HUES64 (cell line): Measurements from ENCODE around the gene IGSF23.
A peak's percentile ranks its signal among the peaks of the same experiment; 100 is the strongest.
"Not testable (repeated sequence)": the region's sequence is repeated elsewhere in the genome, so short reads cannot be mapped to it uniquely, and the experiment has no call there.

Experiments used
- H3K27ac ChIP-seq: 2 replicates; pipeline ENCODE4 v1.7.0; 2013; ENCODE audit warnings: low read depth, low read length, inconsistent platforms
- H3K27me3 ChIP-seq: 2 replicates; pipeline ENCODE4 v1.6.1; 2013; ENCODE audit warnings: mild to moderate bottlenecking, low read length; ENCODE audit not compliant: insufficient read depth
- H3K36me3 ChIP-seq: 2 replicates; pipeline ENCODE4 v1.6.1; 2013; ENCODE audit warnings: mild to moderate bottlenecking, low read length; ENCODE audit not compliant: insufficient read depth
- H3K4me1 ChIP-seq: 2 replicates; pipeline ENCODE4 v1.6.1; 2013; ENCODE audit warnings: mild to moderate bottlenecking, low read length, moderate library complexity; ENCODE audit not compliant: insufficient read depth
- H3K4me3 ChIP-seq: 2 replicates; pipeline ENCODE4 v1.5.1; 2013; ENCODE audit warnings: mild to moderate bottlenecking, low read length, moderate library complexity
- H3K9ac ChIP-seq: 2 replicates; pipeline ENCODE4 v1.6.1; 2013; ENCODE audit warnings: mild to moderate bottlenecking, low read depth, low read length
- H3K9me3 ChIP-seq: 2 replicates; pipeline ENCODE4 v1.6.1; 2013; ENCODE audit warnings: low read depth, low read length; ENCODE audit not compliant: insufficient read depth
- WGBS: fragments of 150-250, 120-280 bp; methylation state at CpG from one replicate; pipeline ENCODE4 v1.1.7; 2013; ENCODE audit warnings: missing lambda C conversion rate; 5-methylcytosine and 5-hydroxymethylcytosine counted together

The IGSF23 gene

DNA sequence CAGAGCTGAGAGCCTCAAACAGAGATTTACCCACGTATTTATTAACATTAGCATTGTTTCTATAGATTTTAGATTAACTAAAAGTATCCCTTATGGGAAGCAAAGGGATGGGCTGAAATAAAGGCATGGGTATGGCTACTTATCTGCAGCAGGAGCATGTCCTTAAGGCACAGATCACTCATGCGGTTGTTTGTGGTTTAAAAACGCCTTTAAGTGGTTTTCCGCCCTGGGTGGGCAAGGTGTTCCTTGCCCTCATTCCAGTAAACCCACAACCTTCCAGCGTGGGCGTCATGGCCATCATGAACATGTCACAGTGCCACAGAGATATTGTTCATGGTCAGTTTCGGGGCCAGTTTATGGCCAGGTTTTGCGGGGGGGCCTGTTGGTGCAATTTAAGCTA lies 18.2 kb downstream of the IGSF23 start:
- H3K27me3 ChIP-seq, H3K4me1 ChIP-seq, H3K27ac ChIP-seq, H3K36me3 ChIP-seq, H3K4me3 ChIP-seq, H3K9ac ChIP-seq, H3K9me3 ChIP-seq: not testable (repeated sequence)
- 94% methylated on average over 7 of the region's 8 CpGs for WGBS

DNA sequence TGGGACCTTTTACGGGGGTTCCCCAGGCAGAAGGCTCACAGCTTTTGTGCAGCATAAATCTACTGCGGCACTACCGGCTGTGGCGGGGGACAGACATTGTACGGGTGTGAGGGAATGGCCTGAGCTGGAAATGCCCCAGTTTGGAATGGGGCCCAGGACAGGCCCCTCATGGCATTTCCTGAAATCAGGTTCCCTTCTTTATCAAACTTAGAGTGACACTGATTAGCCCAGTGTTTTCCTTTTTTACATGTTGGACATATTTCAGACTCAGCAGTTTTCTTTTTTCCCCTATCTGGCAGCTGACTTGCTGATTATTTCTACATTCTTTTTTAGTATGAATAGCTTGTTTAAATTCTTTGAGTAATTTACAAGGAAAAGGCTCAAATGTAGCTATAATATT lies 20.7 kb downstream of the IGSF23 start:
- not testable (repeated sequence) for H3K4me1 ChIP-seq, H3K9ac ChIP-seq, H3K27me3 ChIP-seq, H3K4me3 ChIP-seq, H3K36me3 ChIP-seq, H3K9me3 ChIP-seq, H3K27ac ChIP-seq
- 82% methylated on average over 5 of the region's 5 CpGs for WGBS

DNA sequence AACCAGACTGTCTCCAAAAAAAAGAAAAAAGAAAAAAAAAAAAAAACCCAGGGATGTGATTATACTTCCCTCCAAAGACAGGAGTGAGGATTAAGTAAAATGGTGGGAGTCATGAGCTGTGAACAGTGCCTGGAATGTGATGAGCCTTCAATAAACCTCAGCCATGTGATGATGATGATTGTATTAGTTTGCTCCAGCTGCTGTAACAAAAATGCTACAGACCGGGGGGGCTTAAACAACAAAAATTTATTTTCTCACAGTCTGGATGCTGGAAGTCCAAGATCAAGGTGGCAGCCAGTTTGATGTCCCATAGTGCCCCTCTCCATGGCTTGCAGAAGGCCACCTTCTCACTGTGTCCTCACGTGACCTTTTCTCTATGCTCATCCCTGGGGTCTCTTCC lies 21.4 kb downstream of the IGSF23 start:
- Histone ChIP-seq H3K9ac (no peak overlapping the region), H3K27ac (no peak overlapping the region), H3K9me3 (peaks cover 5% of the 10 kb centered on the region; the same call in 1 of the 2 replicates), H3K36me3 (no peaks in the 10 kb centered on the region), H3K27me3 (no peaks in the 10 kb centered on the region), H3K4me3 (no peak overlapping the region), H3K4me1 (peaks cover 10% of the 10 kb centered on the region)
- WGBS = 94% methylated on average over 2 of the region's 2 CpGs

DNA sequence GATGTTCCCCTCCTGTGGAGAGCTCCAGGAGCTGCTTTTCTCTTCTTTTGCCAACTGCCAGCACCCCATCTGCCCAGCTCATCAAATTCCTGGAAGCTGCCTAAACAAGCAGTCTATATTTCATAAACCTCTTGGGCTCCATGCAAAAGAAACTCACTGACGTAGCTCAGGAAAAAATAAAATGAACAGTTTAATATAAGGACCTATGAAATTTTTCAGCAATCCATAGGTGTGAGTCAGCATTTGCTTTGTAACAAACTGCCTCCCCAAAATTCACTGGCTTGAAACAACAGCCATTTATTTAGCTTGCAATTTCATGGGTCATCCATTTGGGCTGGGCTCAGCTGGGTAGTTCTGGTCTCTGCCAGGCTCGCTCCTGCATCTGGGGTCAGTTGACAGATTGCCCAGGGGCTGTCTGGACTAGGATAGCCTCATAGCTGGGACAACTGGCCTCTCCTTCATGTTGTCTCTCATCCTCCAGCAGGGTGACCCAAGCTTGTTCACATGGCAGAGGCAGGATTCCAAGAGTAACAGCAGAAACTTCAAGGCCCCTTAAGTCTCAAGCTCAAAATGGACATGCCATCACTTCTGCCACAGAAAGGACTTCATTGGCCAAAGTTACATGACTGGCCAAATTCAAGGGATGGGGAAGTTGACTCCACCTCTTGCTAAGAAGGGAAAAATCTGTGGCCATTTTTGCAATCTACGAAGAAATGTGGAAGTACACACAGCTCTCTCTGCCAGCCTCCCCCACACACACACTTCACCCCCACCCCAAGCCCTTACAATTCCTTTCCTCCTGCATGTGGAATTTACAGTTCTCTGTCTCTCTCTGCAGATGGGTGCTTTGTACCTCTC lies 22.4 kb downstream of the IGSF23 start:
- Histone ChIP-seq H3K36me3 (no peaks in the 10 kb centered on the region), H3K4me1 (peaks cover 10% of the 10 kb centered on the region), H3K4me3 (no peak overlapping the region), H3K9ac (no peak overlapping the region), H3K9me3 (peaks cover 5% of the 10 kb centered on the region; the same call in 1 of the 2 replicates), H3K27ac (no peak overlapping the region), H3K27me3 (no peaks in the 10 kb centered on the region)
- WGBS = 92% methylated on average over 3 of the region's 3 CpGs

DNA sequence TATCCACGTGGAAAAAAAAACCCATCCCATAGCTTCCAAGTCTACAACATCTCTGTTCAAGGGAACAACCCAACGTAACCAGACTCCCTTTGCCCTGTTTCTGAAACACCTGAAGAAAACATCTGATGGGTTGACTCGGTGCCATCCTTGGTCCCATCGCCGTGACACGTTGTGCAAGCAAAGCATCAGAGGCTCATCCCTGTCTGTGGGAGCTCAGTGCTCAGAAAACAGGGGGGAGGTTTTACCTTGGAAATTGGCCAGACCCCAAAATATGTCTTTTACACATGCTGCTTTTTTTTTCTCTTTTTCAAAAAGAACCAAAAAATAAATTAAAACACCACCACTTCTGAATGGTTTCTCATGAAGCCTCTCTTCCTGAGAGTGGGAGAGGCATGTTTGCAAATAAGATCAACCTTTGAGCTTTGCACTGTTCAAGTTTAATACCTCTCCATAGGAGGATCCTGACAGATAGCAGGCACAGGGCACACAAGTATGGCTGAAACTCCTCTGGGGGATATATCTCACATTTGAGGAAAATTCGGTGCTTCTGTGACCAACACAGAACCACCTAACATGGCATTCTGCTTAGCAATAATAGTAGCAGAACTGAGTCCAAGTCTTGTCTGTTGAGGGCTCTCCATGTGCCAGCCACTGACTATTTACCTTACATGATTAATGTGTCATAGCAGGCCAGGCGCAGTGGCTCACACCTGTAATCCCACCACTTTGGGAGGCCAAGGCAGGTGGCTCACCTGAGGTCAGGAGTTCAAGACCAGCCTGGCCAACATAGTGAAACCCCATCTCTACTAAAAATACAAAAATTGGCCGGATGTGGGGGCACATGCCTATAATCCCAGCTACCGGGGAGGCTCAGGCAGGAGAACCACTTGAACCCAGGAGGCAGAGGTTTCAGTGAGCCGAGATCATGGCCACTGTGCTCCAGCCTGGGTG lies 23.4 kb downstream of the IGSF23 start:
- no peak overlapping the region for H3K9ac ChIP-seq
- H3K9me3 ChIP-seq = peaks cover 5% of the 10 kb centered on the region; the same call in 1 of the 2 replicates
- no peaks in the 10 kb centered on the region for H3K27me3 ChIP-seq
- H3K36me3 ChIP-seq = no peaks in the 10 kb centered on the region
- H3K27ac ChIP-seq = no peak overlapping the region
- H3K4me3 ChIP-seq = no peak overlapping the region
- peaks cover 10% of the 10 kb centered on the region for H3K4me1 ChIP-seq
- 84% methylated on average over 11 of the region's 11 CpGs for WGBS

DNA sequence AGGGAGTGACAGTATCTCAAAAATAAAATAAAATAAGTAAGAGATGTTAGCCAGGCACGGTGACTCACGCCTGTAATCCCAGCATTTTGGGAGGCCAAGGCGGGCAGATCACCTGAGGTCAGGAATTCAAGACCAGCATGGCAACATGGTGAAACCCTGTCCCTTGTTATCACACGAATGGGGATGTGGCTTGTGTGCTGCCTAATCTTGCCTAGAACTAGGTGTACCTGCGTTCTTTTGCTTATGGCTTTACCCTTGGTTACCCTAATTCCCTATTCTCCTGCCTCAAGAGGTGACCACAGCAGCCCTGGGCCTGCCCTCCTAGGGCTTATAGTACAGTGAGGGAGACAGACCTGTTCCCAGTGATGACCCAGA lies 24.0 kb downstream of the IGSF23 start:
- Histone ChIP-seq H3K4me3 (no peak overlapping the region), H3K9ac (no peak overlapping the region), H3K27ac (no peak overlapping the region), H3K27me3 (peaks cover 2% of the 10 kb centered on the region; the same call in 1 of the 2 replicates), H3K9me3 (peaks cover 5% of the 10 kb centered on the region; the same call in 1 of the 2 replicates), H3K36me3 (no peaks in the 10 kb centered on the region), H3K4me1 (peaks cover 10% of the 10 kb centered on the region)
- 95% methylated on average over 5 of the region's 5 CpGs for WGBS

DNA sequence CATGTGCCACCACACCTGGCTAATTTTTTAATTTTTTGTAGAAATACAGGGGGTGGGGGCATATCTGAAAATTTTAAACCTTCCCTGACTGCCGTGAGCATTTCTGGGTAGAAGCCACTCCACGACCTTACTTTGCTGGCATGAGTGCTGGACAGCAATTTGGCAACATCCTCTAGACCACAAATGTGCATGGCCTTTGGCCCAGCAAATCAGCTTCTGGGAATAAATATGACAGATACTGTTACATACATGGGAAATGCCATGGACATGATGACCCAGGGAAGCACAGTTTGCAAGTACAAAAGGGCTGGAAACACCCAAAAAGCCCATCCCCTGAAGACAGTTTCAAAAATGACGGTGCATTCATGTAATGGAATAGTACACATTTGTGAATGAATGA lies 27.2 kb downstream of the IGSF23 start:
- Histone ChIP-seq H3K36me3 (no peaks in the 10 kb centered on the region), H3K9me3 (no peaks in the 10 kb centered on the region), H3K27me3 (peaks cover 15% of the 10 kb centered on the region), H3K27ac (no peak overlapping the region), H3K9ac (no peak overlapping the region), H3K4me3 (no peak overlapping the region), H3K4me1 (no peaks in the 10 kb centered on the region)
- 97% methylated on average over 3 of the region's 3 CpGs for WGBS

DNA sequence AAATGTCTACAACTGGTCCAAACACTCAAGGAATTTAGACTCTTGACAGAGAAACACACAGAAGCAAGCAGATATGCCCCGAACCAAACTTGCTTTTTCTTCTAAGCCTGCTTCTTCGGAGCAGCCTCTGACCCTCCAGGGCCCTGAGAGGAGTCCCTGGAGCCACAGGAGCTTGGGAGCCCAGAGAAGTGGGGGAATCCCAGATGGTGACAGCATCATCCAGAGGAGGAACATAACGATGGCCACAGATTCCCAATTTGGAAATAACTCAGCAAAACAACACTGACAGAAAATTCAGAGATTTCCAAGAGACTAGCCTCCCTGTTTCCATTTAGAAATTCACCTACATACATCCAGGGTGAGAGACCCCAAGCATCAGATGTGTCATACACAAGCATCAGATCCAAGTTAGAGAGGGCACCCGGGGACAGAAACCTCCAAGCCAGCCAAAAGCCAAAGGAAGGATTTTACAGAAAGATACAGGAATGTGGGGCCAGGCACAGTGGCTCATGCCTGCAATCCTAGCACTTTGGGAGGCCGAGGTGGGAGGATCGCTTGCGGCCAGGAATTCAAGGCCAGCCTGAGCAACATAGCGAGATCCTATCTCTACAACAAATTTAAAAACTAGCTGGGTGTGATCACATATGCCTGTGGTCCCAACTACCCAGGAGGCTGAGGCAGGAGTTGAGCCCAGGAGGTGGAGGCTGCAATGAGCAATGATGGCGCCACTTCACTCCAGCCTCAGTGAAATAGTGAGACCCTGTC lies 28.3 kb downstream of the IGSF23 start:
- H3K27ac ChIP-seq = no peak overlapping the region
- WGBS = 91% methylated on average over 8 of the region's 9 CpGs
- H3K4me3 ChIP-seq = no peak overlapping the region
- H3K9me3 ChIP-seq = no peaks in the 10 kb centered on the region
- H3K9ac ChIP-seq = no peak overlapping the region
- H3K27me3 ChIP-seq = peaks cover 15% of the 10 kb centered on the region
- no peaks in the 10 kb centered on the region for H3K4me1 ChIP-seq
- no peaks in the 10 kb centered on the region for H3K36me3 ChIP-seq

DNA sequence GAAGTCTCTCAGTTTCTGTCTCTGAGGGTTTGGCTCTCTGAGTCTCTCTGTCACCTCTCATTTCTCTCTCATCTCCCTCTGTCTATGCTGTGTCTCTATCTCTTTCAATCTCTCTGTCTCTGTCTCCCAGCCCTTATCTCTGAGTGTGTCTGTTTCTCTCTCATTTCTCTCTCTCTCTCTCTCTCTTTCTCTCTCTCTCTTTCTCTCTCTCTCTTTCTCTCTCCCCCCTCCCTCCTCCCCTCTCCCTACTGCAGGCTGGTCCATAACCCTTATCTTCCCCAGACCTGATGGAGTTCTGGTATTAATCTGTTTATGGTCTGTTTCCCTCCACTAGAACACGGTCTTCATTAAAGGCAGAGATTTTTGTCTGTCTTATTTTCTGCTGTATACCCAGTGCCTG lies 29.0 kb downstream of the IGSF23 start:
- 88% methylated on average over 1 of the region's 1 CpG for WGBS
- no peak overlapping the region for H3K9ac ChIP-seq
- H3K27me3 ChIP-seq = peaks cover 15% of the 10 kb centered on the region
- no peak overlapping the region for H3K27ac ChIP-seq
- 0 out of 2 replicates have a peak, but pooled peaks cover 4% of the 10 kb centered on the region for H3K36me3 ChIP-seq
- no peak overlapping the region for H3K4me3 ChIP-seq
- H3K9me3 ChIP-seq = no peaks in the 10 kb centered on the region
- H3K4me1 ChIP-seq = no peaks in the 10 kb centered on the region

DNA sequence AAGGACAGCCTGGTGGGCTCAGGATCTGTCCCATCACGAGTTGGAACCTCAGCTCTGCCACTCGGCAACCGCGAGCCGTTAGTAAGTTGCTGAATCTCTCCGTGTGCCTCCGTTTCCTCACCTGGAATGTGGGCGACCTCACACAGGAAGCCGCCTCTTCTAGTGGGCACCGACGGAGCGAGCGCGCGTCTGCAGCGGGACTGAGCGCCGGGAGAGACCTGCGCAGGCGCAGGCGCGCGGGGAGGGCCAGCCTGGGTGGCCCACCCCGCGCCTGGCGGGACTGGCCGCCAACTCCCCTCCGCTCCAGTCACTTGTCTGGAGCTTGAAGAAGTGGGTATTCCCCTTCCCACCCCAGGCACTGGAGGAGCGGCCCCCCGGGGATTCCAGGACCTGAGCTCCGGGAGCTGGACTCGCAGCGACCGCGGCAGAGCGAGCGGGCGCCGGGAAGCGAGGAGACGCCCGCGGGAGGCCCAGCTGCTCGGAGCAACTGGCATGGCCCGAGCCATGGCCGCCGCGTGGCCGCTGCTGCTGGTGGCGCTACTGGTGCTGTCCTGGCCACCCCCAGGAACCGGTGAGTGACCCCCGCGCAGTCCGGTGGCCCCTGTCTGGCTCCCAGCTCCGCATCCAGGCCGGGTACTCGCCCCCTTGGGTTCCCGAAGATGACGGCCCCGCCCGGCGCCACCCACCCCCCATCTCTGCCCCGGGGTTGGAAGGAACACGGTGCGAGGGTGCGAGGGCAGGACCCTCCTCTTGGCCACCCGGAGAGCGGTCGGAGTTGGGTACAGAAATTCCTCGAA lies 30.4 kb downstream of the IGSF23 start, which contains the start of gene PVR:
PVR (plus strand) TSS at position 306 of the 797 bp plus-strand sequence; CDS start at position 493, 187 bp downstream.
- Histone ChIP-seq H3K4me3 (peak within 1 kb of the TSS; percentile 74), H3K9ac (peak within 1 kb of the TSS; percentile 80), H3K36me3 (peaks cover 16% of the 10 kb centered on the region), H3K27me3 (peaks cover 15% of the 10 kb centered on the region), H3K9me3 (no peaks in the 10 kb centered on the region), H3K27ac (peak within 1 kb of the TSS; percentile 24), H3K4me1 (no peaks in the 10 kb centered on the region)
- under 1% methylated on average over 70 of the region's 70 CpGs for WGBS
